MCF 10A (cell line): Measurements from ENCODE around the gene RAI1. TPM values are rescaled to one million over a fixed set of nuclear protein-coding genes. Genes with fewer than 3 reads are reported as not detected.

ENCODE experiments used
- BruUV-seq: library from RNA; stranded (reverse); fragments of 400-500 nt; replicated peaks from 2 replicates; lab custom pipeline; 2021; lab: Mats Ljungman, UMichigan
- CTCF ChIA-PET: fragments of 300-600 bp; sonication (Branson Sonifier 250); formaldehyde crosslinking; extraction: SDS; loops from one replicate; lab custom pipeline; 2021; ENCODE audit warnings: antibody characterized with exemption, inconsistent platforms; lab: Yijun Ruan, JAX
- POLR2A ChIA-PET: fragments of 300-600, 350-650 bp; sonication (Branson Sonifier 250); formaldehyde crosslinking; extraction: SDS; loops from one replicate; lab custom pipeline; 2020; ENCODE audit warnings: antibody characterized with exemption, inconsistent platforms; lab: Yijun Ruan, JAX
- DNase-seq: peaks from one replicate; pipeline ENCODE4 v3.0.0-alpha.2; 2018; ENCODE audit not compliant: unreplicated experiment
- H3K27ac Mint-ChIP-seq: one replicate; pipeline ENCODE4 v1.8.0; 2022; ENCODE audit warnings: mild to moderate bottlenecking, low read depth, mixed read lengths; ENCODE audit not compliant: unreplicated experiment
- H3K27me3 Mint-ChIP-seq: one replicate; pipeline ENCODE4 v1.8.0; 2022; ENCODE audit warnings: mixed read lengths; ENCODE audit not compliant: insufficient read depth, unreplicated experiment
- H3K36me3 Mint-ChIP-seq: one replicate; pipeline ENCODE4 v1.8.0; 2022; ENCODE audit warnings: mild to moderate bottlenecking, moderate library complexity, mixed read lengths; ENCODE audit not compliant: insufficient read depth, unreplicated experiment
- H3K4me1 Mint-ChIP-seq: one replicate; pipeline ENCODE4 v1.8.0; 2022; ENCODE audit warnings: mixed read lengths; ENCODE audit not compliant: insufficient read depth, unreplicated experiment
- H3K4me3 Mint-ChIP-seq: one replicate; pipeline ENCODE4 v1.8.0; 2022; ENCODE audit warnings: mild to moderate bottlenecking, moderate library complexity, mixed read lengths; ENCODE audit not compliant: unreplicated experiment
- H3K9me3 Mint-ChIP-seq: one replicate; pipeline ENCODE4 v1.8.0; 2022; ENCODE audit warnings: mixed read lengths; ENCODE audit not compliant: unreplicated experiment
- CTCF ChIP-seq: fragments of 200-600 bp; IDR thresholded peaks from one replicate; pipeline ENCODE4 v1.8.0; 2022; ENCODE audit warnings: antibody characterized with exemption, mild to moderate bottlenecking; ENCODE audit not compliant: unreplicated experiment
- intact Hi-C: fragments of 100-400 bp; cut with micrococcal nuclease; formaldehyde crosslinking; loops from 2 replicates; pipeline ENCODE4 v1.14.1; 2022
- total RNA-seq: library from RNA; stranded (reverse); gene quantifications from 2 replicates; pipeline ENCODE4 v1.2.3, GENCODE V29; 2022

The RAI1 gene
- total RNA-seq, 1 experiment from 2014 or later: 30.4 TPM

GRCh38 chr17:17798010-17798556 is 116.8 kb downstream of the RAI1 start:
- CTCF ChIA-PET: interaction anchor here (0.6 kb wide), 1 partner anchor 11 kb away, joined by 3 read pairs; no protein-coding TSS in a partner anchor
- no peak overlapping the region for H3K4me3 Mint-ChIP-seq

GRCh38 chr17:17798573-17799255 is 117.5 kb downstream of the RAI1 start:
- Mint-ChIP-seq H3K27ac (no peak overlapping the region), H3K4me1 (no peaks in the 10 kb centered on the region), H3K4me3 (no peak overlapping the region), H3K36me3 (peaks cover 60% of the 10 kb centered on the region), H3K9me3 (no peaks in the 10 kb centered on the region), H3K27me3 (no peaks in the 10 kb centered on the region)
- no peak for TF ChIP-seq CTCF
- DNase-seq: no peak
- intact Hi-C loops: no loop called here
- POLR2A ChIA-PET: no interaction called here
- no TSS peak for BruUV-seq
- CTCF ChIA-PET: no interaction called here

More at GRCh38 chr17:17798010-17798556, 116.8 kb downstream of the RAI1 start:
- peaks cover 53% of the 10 kb centered on the region for H3K36me3 Mint-ChIP-seq
- no peaks in the 10 kb centered on the region for H3K27me3 Mint-ChIP-seq
- no peaks in the 10 kb centered on the region for H3K9me3 Mint-ChIP-seq
- H3K4me1 Mint-ChIP-seq: no peaks in the 10 kb centered on the region
- intact Hi-C loops: no loop called here
- POLR2A ChIA-PET: no interaction called here
- BruUV-seq: no TSS peak
- no peak for DNase-seq
- TF ChIP-seq CTCF: no peak
- H3K27ac Mint-ChIP-seq: no peak overlapping the region

GRCh38 chr17:17800504-17801021 is 119.3 kb downstream of the RAI1 start:
- ChIA-PET CTCF (interaction anchor here (1.1 kb wide), 1 partner anchor 11 kb away, joined by 4 read pairs; no protein-coding TSS in a partner anchor), POLR2A (interaction anchor here (1.1 kb wide), 1 partner anchor 36 kb away, joined by 5 read pairs; the partner anchor contains the start of gene SREBF1)
- no TSS peak for BruUV-seq
- H3K27ac Mint-ChIP-seq: peak overlapping the region; percentile 27
- no peaks in the 10 kb centered on the region for H3K9me3 Mint-ChIP-seq
- no peak for TF ChIP-seq CTCF
- no peak for DNase-seq
- peaks cover 59% of the 10 kb centered on the region for H3K36me3 Mint-ChIP-seq
- peaks cover 2% of the 10 kb centered on the region for H3K4me1 Mint-ChIP-seq
- H3K27me3 Mint-ChIP-seq: no peaks in the 10 kb centered on the region
- H3K4me3 Mint-ChIP-seq: no peak overlapping the region
- intact Hi-C loops: no loop called here

- Mint-ChIP-seq H3K9me3 (no peaks in the 10 kb centered on the region), H3K27ac (no peak overlapping the region), H3K4me3 (no peak overlapping the region), H3K36me3 (peaks cover 66% of the 10 kb centered on the region), H3K4me1 (peaks cover 10% of the 10 kb centered on the region), H3K27me3 (no peaks in the 10 kb centered on the region)
- DNase-seq: no peak
- intact Hi-C loops: no loop called here
- POLR2A ChIA-PET: interaction anchor here (0.6 to 1.3 kb wide), 4 partner anchors 17 to 236 kb away, joined by 3 to 5 read pairs (median 3); partner anchors contain the start of gene SREBF1
- no TSS peak for BruUV-seq
- CTCF ChIA-PET: interaction anchor here (0.7 to 1.1 kb wide), 2 partner anchors 11 to 121 kb away, joined by 3 read pairs; partner anchors contain the start of gene RAI1
- no peak for TF ChIP-seq CTCF
Measured at GRCh38 chr17:17801800-17802481, 120.7 kb downstream of the RAI1 start.
